ENCODE results near the gene SPOCD1.

Gene SPOCD1

DNA sequence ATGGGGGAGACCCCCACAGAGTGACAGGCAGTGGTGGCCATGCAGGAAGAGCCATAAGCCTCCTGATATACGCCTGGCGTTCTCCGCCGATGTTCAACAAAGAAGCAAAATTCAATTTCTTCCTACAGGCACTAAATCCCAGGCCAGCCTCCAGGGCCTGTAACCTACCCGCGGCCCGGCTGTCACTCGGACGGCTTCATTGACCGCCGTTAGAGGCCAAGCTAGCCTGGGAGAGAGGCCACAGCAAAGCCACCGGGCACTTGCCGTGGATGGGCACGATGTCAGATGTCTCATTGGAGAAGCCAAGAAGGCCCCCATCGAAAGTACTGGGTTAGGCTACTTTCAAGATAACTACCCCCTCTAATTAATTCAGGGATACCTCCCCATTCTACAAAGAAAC lies 61.4 kb downstream of the SPOCD1 start:
- peaks cover 13% of the 10 kb centered on the region for H3K4me1 ChIP-seq (ENCODE audit: control insufficient read depth, insufficient read depth, low read length)
- no peak overlapping the region for H3K9ac ChIP-seq (ENCODE audit: low read length)
- no peak overlapping the region for H3K4me3 ChIP-seq (ENCODE audit: low read length)
- no peaks in the 10 kb centered on the region for H3K9me3 ChIP-seq (ENCODE audit: control insufficient read depth, low read length)
- peaks cover 9% of the 10 kb centered on the region for H3K27me3 ChIP-seq (ENCODE audit: control insufficient read depth, insufficient read depth, low read length)
- H3K36me3 ChIP-seq (ENCODE audit: control insufficient read depth, insufficient read depth, low read length): no peaks in the 10 kb centered on the region

DNA sequence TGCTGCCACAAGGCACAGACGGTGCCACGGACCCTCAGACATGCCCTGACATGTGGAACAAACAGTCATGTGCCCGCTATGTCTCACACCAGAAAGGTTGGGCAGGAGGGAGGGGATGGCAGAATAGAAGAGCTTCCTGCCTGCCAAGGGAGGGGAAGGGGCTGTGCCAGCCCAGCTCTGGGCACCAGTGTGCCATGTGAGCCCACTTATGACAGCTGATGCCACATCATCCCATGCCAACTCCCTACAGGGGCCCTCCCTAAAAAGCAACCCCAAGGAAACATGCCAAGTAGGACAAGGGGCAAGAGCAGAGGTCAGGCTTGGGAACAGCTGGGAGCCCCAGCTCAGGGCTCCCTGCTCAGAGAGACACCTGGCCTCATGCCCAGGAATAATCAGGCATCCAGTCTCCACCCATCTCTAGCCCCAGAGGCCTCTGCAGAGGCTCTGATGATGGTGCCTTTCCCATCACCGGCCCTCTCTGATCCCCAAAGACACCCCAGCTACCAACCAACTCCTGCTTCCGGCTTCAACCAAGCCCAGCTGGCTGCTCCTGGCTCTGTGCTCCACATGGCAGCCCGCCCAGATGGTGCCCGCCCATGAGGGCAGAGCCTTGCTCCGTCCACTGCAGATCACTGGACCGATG lies 62.0 kb downstream of the SPOCD1 start:
- Histone ChIP-seq H3K27me3 (ENCODE audit: control insufficient read depth, insufficient read depth, low read length) (peaks cover 8% of the 10 kb centered on the region), H3K4me1 (ENCODE audit: control insufficient read depth, insufficient read depth, low read length) (peaks cover 13% of the 10 kb centered on the region), H3K9ac (ENCODE audit: low read length) (no peak overlapping the region), H3K9me3 (ENCODE audit: control insufficient read depth, low read length) (no peaks in the 10 kb centered on the region), H3K4me3 (ENCODE audit: low read length) (no peak overlapping the region), H3K36me3 (ENCODE audit: control insufficient read depth, insufficient read depth, low read length) (no peaks in the 10 kb centered on the region)

DNA sequence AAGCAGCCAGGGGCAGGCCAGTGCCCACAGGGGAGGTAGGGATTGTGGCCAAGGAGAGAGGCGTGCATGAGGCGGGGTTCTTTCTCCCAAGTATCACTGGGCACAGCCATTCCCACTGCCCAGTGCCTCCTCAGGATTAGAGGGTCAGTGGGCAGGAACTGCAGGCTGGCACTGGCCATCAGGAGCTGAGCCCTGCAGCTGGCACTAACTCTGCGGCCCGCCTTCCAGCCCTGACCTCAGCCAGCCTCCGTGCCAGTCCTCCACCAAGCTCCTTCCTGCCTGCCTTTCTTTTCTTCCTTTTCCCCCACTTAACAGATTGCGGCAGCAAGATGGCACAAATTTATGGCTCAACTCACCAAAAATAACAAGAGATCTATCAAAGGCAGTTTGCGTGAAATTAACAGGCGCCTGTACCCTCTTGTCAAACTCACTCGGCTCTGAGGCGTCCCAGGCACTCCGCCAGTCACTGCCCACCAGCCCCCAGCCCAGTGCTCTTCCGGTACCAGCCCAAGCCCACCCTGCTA lies 62.8 kb downstream of the SPOCD1 start:
- H3K9ac ChIP-seq (ENCODE audit: low read length): no peak overlapping the region
- H3K4me1 ChIP-seq (ENCODE audit: control insufficient read depth, insufficient read depth, low read length): peaks cover 13% of the 10 kb centered on the region
- H3K9me3 ChIP-seq (ENCODE audit: control insufficient read depth, low read length): no peaks in the 10 kb centered on the region
- H3K36me3 ChIP-seq (ENCODE audit: control insufficient read depth, insufficient read depth, low read length): no peaks in the 10 kb centered on the region
- H3K4me3 ChIP-seq (ENCODE audit: low read length): no peak overlapping the region
- peaks cover 5% of the 10 kb centered on the region for H3K27me3 ChIP-seq (ENCODE audit: control insufficient read depth, insufficient read depth, low read length)

DNA sequence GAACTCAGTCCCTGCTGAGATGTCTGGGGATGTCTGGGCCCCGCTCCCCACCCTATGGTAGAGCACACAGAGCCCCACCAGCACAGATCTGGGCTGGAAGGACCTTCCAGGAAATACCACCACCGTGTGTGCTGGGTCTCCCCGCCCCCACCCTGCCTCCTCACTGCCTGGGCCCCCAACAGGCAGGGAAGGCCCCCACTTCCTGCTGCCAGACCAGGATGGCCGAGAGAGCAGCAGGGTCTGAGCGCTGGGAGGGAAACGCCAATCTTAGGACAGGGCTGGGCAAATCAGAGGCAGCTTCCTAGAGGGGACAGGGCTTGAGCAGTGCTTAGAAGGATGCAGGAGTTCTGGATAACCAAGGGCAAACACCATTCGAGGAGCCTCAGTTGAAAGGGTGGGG lies 63.6 kb downstream of the SPOCD1 start:
- peaks cover 13% of the 10 kb centered on the region for H3K4me1 ChIP-seq (ENCODE audit: control insufficient read depth, insufficient read depth, low read length)

DNA sequence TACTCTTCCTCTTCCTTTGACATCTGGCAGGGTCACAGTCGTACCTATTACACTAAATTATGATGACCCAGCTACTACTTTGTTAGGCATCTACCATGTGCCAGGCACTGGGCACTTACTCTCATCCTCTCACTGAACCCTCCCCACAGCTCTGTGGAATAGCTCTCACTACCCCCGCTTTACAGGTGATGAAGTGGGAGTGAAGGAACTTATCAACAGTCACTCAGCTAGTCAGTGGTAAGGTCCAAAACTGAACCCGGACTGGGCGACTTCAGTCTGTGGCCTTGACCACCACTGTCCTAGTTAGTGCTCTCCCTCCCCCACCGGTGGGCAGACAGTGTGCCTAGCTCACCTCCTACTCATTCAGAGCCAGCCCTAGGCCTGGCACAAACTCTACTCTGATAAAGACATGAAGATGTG lies 64.0 kb downstream of the SPOCD1 start:
- Histone ChIP-seq H3K9me3 (ENCODE audit: control insufficient read depth, low read length) (no peaks in the 10 kb centered on the region), H3K4me1 (ENCODE audit: control insufficient read depth, insufficient read depth, low read length) (peaks cover 13% of the 10 kb centered on the region), H3K27me3 (ENCODE audit: control insufficient read depth, insufficient read depth, low read length) (peaks cover 5% of the 10 kb centered on the region), H3K9ac (ENCODE audit: low read length) (no peak overlapping the region), H3K36me3 (ENCODE audit: control insufficient read depth, insufficient read depth, low read length) (no peaks in the 10 kb centered on the region), H3K4me3 (ENCODE audit: low read length) (no peak overlapping the region)

More for the DNA sequence above, 63.6 kb downstream of the SPOCD1 start:
- Histone ChIP-seq H3K9me3 (ENCODE audit: control insufficient read depth, low read length) (no peaks in the 10 kb centered on the region), H3K4me3 (ENCODE audit: low read length) (no peak overlapping the region), H3K27me3 (ENCODE audit: control insufficient read depth, insufficient read depth, low read length) (peaks cover 5% of the 10 kb centered on the region), H3K9ac (ENCODE audit: low read length) (no peak overlapping the region), H3K36me3 (ENCODE audit: control insufficient read depth, insufficient read depth, low read length) (no peaks in the 10 kb centered on the region)

DNA sequence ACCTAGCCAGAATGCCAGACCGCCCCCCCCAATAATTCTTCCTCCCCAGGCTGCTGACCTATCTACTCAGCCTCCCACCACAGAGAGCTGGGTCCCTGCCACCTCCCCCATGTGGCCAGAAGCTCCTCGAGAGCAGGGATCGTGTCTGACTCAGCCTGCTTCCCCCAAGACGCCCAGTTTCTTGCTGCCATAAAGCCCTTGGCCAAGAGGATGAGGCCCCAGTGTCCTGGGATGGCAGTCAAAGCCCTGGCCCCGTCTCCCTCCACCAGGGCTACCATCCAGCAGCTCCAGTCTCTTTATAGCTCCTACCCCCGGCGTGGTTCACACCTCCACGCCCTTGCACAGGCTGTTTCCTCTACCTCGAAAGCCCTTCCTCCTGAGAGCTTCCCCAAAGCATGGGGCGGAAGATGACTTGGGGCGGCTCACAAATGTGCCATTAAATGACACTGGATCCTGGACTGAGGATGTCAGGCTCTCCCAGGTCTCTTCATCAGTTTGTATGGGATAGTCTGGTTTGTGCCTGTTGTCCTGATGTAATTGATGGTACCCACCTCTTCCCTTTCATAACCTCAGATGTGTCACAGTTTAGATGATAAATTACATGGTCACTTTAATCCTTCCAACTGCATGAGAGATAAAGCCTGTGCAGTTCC lies 64.8 kb downstream of the SPOCD1 start:
- H3K4me1 ChIP-seq (ENCODE audit: control insufficient read depth, insufficient read depth, low read length): peaks cover 13% of the 10 kb centered on the region
- peaks cover 9% of the 10 kb centered on the region for H3K27me3 ChIP-seq (ENCODE audit: control insufficient read depth, insufficient read depth, low read length)
- H3K4me3 ChIP-seq (ENCODE audit: low read length): no peak overlapping the region
- H3K9ac ChIP-seq (ENCODE audit: low read length): no peak overlapping the region
- H3K9me3 ChIP-seq (ENCODE audit: control insufficient read depth, low read length): no peaks in the 10 kb centered on the region
- no peaks in the 10 kb centered on the region for H3K36me3 ChIP-seq (ENCODE audit: control insufficient read depth, insufficient read depth, low read length)

DNA sequence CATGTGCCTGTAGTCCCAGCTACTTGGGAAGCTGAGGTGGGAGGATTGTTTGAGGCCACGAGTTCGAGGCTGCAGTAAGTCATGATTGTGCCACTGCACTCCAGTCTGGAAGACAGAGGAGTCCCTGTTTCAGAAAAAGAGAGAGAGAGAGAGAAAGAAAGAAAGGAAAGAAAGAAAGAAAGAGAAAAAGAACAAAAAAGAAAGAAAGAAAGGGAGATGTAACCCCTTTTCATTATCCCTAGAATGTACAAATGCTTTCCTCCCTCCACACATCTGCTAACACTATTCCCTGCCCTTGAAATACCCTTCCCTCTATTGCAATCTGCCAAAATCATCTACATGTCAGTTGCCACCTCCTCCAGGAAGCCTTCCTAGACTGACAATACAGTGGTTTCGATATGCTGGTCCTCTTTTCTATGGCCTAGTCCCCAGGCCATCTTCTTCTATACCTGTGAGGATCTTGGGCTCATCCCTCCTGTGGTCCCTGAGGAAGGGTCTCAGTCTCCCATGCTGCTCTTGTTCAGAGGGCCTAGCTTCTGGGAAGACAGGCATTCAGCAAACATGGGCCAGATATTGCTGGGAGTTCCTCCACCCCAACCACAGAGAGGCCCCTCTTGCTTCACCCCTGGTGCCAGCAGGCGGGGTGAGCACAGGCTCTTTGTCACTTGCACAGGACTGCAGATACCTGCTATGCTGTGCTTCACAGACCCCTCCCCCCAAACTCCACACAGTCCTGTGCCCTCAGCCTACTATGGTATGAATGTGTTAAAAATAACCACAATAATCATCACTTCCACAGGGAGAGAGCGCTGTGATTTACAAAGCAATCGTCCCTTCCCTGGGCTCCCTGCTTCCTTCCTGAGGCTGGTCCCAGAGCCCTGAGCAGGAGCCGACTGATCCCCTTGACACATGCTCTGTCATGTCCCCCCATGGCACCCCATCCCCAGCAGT lies 65.8 kb downstream of the SPOCD1 start:
- H3K9ac ChIP-seq (ENCODE audit: low read length): no peak overlapping the region
- peaks cover 13% of the 10 kb centered on the region for H3K4me1 ChIP-seq (ENCODE audit: control insufficient read depth, insufficient read depth, low read length)
- no peaks in the 10 kb centered on the region for H3K36me3 ChIP-seq (ENCODE audit: control insufficient read depth, insufficient read depth, low read length)
- H3K4me3 ChIP-seq (ENCODE audit: low read length): no peak overlapping the region
- no peaks in the 10 kb centered on the region for H3K9me3 ChIP-seq (ENCODE audit: control insufficient read depth, low read length)
- H3K27me3 ChIP-seq (ENCODE audit: control insufficient read depth, insufficient read depth, low read length): peaks cover 9% of the 10 kb centered on the region

DNA sequence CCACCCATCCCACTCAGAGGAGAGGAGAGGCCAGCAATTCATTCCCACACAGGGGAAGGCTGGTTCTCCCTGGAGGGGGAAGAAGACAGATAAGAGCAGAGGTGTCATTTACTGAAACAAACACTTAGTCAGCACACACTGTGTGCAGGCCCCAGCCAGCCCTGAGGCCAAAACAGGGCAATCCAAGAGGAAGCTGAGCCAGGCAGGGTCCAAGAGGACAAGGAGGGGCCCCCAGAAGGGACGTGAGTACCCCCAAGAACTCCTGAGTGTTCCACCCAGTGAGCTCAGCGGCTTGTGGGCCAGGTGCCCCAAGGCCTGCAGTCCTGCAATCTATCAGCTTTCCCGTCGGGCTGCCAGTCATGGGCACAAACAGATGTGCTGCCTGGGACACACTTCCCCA lies 67.5 kb downstream of the SPOCD1 start:
- H3K36me3 ChIP-seq (ENCODE audit: control insufficient read depth, insufficient read depth, low read length): no peaks in the 10 kb centered on the region
- no peak overlapping the region for H3K9ac ChIP-seq (ENCODE audit: low read length)
- H3K4me3 ChIP-seq (ENCODE audit: low read length): no peak overlapping the region
- no peaks in the 10 kb centered on the region for H3K9me3 ChIP-seq (ENCODE audit: control insufficient read depth, low read length)
- peaks cover 6% of the 10 kb centered on the region for H3K27me3 ChIP-seq (ENCODE audit: control insufficient read depth, insufficient read depth, low read length)
- peaks cover 1% of the 10 kb centered on the region for H3K4me1 ChIP-seq (ENCODE audit: control insufficient read depth, insufficient read depth, low read length)

DNA sequence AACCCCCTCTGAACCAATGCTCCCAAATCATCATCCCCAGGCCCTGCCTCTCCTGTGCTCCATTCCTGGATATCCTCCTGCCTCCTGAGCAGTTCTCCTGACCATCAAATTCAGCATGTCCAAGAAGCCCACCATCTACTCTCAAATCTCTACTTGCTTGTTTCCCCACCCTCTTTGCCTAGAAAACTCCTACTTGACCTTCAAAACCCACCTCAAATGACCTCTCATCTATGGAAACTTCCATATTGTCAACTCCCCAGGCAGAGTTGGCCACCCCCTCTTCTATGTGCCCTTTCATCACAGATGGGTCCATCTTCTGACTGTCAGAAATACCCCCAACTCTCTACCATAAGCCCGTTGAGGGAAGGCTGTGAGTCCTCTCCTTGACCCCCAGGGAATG lies 68.5 kb downstream of the SPOCD1 start:
- Histone ChIP-seq H3K4me3 (ENCODE audit: low read length) (no peak overlapping the region), H3K9ac (ENCODE audit: low read length) (no peak overlapping the region), H3K36me3 (ENCODE audit: control insufficient read depth, insufficient read depth, low read length) (no peaks in the 10 kb centered on the region), H3K4me1 (ENCODE audit: control insufficient read depth, insufficient read depth, low read length) (no peaks in the 10 kb centered on the region), H3K27me3 (ENCODE audit: control insufficient read depth, insufficient read depth, low read length) (peaks cover 4% of the 10 kb centered on the region), H3K9me3 (ENCODE audit: control insufficient read depth, low read length) (no peaks in the 10 kb centered on the region)

DNA sequence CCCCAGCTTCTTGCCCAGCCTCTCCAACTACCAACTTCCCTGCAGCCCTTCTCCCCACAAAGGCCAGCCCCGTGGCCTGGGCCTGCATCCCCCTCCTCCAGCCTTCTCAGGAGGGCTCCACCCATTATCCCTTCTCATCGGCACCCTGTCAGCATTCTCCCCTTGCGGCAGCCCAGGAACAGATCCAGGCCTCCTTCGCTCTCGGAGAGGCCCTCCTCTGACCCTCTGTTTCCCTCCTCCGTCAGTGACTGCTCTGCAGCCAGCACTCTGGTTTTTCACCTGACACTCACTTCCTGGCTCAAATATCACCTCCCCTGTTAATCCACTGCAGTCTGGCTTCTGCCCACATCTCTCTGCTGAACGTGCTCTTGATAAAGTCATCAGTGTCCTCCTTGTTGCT lies 69.1 kb downstream of the SPOCD1 start:
- H3K9ac ChIP-seq (ENCODE audit: low read length): no peak overlapping the region
- H3K27me3 ChIP-seq (ENCODE audit: control insufficient read depth, insufficient read depth, low read length): peaks cover 4% of the 10 kb centered on the region
- no peak overlapping the region for H3K4me3 ChIP-seq (ENCODE audit: low read length)
- no peaks in the 10 kb centered on the region for H3K9me3 ChIP-seq (ENCODE audit: control insufficient read depth, low read length)
- no peaks in the 10 kb centered on the region for H3K4me1 ChIP-seq (ENCODE audit: control insufficient read depth, insufficient read depth, low read length)
- H3K36me3 ChIP-seq (ENCODE audit: control insufficient read depth, insufficient read depth, low read length): no peaks in the 10 kb centered on the region

DNA sequence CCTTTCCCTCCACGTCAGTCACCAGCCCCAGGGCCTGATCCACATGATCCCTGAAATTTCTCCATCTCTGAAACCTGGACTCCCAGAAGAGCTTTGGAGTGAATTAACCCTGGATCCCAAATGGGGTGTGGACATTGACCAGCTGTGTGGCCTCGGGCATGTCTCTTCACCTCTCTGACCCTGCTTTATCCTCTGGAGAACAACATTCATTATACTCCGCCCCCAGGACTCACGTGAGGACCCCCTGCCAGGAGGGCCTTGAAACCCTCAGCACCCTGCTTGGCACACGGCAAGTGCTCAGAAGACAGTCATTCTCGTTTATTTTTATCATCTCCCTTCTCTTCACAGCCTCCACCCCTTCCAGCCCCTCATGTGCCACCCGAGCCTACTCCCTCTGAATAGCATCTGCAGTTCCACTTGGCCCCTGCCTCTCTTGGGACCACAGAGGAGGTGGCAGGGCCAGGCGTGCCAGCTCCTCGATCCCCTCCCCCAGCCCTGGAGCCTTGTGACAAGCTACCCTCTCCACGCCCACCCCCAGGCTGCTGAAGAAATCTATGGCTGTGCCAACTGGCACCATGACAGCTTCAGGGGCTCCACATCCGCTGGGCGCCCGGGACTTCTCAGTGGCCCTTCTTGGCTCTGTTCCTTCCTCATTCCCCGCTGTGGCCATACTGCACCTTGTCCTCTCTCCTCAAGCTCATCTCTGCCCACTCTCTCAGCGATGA lies 69.7 kb downstream of the SPOCD1 start:
- Histone ChIP-seq H3K27me3 (ENCODE audit: control insufficient read depth, insufficient read depth, low read length) (peaks cover 4% of the 10 kb centered on the region), H3K9me3 (ENCODE audit: control insufficient read depth, low read length) (no peaks in the 10 kb centered on the region), H3K9ac (ENCODE audit: low read length) (no peak overlapping the region), H3K4me3 (ENCODE audit: low read length) (no peak overlapping the region), H3K4me1 (ENCODE audit: control insufficient read depth, insufficient read depth, low read length) (no peaks in the 10 kb centered on the region), H3K36me3 (ENCODE audit: control insufficient read depth, insufficient read depth, low read length) (no peaks in the 10 kb centered on the region)

All from mucosa of stomach (tissue), 1 donor.